Measurements from ENCODE around the gene NEU1. TPM values are rescaled to one million over a fixed set of nuclear protein-coding genes. Genes with fewer than 3 reads are reported as not detected.

Gene NEU1
- polyA plus RNA-seq, 1 experiment, result 39.0 TPM

DNA sequence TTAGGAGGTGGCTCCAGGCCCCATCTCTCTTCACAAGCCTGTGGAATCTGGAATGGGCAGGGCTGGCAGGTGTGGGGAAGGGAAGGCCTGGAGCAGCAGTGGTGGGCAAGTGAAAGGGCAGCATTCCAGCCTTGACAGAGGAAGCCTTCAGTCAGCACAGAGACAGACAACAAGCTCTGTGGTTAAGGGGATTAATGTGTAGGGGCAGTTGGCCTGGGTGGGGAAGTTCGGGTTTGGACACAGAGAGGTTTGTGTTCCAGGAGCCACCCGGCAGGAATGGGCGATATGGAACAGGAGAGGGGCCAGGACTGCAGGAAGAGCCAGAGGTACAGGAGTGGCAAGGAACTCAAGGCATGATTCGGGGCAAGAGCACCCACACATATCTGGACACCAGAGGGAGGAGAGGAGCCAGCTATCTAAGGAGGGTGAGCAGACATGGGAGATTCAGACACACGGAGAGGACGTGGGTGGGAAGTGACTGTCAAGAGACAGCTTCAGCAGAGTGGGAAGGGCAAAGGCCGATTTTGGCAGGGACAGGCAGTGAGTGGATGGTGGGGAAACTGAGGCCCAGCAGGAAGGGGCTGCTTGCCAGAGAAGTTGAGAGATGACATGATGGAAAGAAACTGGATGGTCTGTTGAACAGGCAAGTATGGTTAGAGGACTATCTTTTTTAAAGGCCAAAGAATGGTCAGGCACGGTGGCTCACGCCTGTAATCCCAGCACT is 18.7 kb upstream of the NEU1 start:
- ChIA-PET POLR2A (no interaction called here), CTCF (interaction anchor here (1.2 kb wide), 1 partner anchor 8 kb away, joined by 3 read pairs; no protein-coding TSS in a partner anchor)
- TF ChIP-seq CTCF (IDR thresholded peaks at IDR 0.05; ENCODE audit: low read depth, low read length), result no peak
- Histone ChIP-seq H3K27ac (ENCODE audit: low read depth, low read length) (no peak overlapping the region), H3K27me3 (ENCODE audit: control insufficient read depth, insufficient read depth, low read length) (no peaks in the 10 kb centered on the region), H3K4me3 (ENCODE audit: low read depth, low read length) (no peak overlapping the region), H3K9me3 (ENCODE audit: control insufficient read depth, insufficient read depth, low read length) (no peaks in the 10 kb centered on the region)
- no peak for DNase-seq (ENCODE audit: low read depth, low spot score)

DNA sequence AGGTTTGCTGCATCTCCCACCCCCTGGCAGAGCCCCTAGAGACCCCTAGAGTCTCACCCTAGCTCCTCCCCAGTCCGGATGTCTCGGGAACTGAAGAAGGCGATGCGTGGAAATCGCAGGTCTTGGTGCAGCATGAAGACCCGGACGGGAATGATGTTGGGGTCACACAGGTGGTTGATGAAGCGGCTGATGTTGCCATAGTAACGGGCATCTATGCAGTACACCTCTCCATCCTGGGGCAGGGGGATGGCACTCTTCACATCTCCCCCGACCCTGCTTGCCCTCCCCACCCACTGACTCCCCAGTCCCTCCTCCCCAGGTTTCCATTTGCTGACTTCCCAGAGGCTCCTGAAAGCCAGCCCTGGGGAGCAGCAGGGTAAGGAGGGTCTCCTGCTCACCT is 18.0 kb upstream of the NEU1 start:
- Histone ChIP-seq H3K27ac (ENCODE audit: low read depth, low read length) (no peak overlapping the region), H3K4me3 (ENCODE audit: low read depth, low read length) (no peak overlapping the region), H3K9me3 (ENCODE audit: control insufficient read depth, insufficient read depth, low read length) (no peaks in the 10 kb centered on the region), H3K27me3 (ENCODE audit: control insufficient read depth, insufficient read depth, low read length) (no peaks in the 10 kb centered on the region)
- no peak for TF ChIP-seq CTCF (IDR thresholded peaks at IDR 0.05; ENCODE audit: low read depth, low read length)
- no peak for DNase-seq (ENCODE audit: low read depth, low spot score)
- ChIA-PET CTCF (interaction anchor here (1.2 kb wide), 1 partner anchor 9 kb away, joined by 3 read pairs; no protein-coding TSS in a partner anchor), POLR2A (no interaction called here)

DNA sequence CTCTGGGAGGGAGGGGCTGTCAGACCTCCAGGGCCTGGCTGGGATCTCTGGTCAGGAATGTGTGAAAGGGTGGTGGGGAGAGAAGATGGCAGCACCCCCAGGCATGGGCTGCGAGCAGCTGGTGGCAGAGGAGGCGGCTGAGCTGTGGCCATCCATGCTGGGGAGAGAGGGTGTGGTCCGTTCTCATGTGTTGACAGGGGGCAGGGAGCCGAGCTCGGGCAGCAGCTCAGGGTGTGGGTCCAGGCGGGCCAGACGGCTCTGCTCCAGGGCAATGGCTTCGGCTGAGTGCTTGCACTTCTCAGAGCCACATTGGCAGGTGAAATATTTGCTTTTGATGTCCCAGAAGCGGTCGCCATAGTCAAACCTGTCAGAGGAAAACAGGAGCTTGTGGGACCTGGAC is 17.3 kb upstream of the NEU1 start:
- Histone ChIP-seq H3K27me3 (ENCODE audit: control insufficient read depth, insufficient read depth, low read length) (no peaks in the 10 kb centered on the region), H3K27ac (ENCODE audit: low read depth, low read length) (no peak overlapping the region), H3K4me3 (ENCODE audit: low read depth, low read length) (no peak overlapping the region), H3K9me3 (ENCODE audit: control insufficient read depth, insufficient read depth, low read length) (no peaks in the 10 kb centered on the region)
- no peak for TF ChIP-seq CTCF (IDR thresholded peaks at IDR 0.05; ENCODE audit: low read depth, low read length)
- CTCF ChIA-PET, result no interaction called here
- no peak for DNase-seq (ENCODE audit: low read depth, low spot score)
- POLR2A ChIA-PET, result no interaction called here

DNA sequence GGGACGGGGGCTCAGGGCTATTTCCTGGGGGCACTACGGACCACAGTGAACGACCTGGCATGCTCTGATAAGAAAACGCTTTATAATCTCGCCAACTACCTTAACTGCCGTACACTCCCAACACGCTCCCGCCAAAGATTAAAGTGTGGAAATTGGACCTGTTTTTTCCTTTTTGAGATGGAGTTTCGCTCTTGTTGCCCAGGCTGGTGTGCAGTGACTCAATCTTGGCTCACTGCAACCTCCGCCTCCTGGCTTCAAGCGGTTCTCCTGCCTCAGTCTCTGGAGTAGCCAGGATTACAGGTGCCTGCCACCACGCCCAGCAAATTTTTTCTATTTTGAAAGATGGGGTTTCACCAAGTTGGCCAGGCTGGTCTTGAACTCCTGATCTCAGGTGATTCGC is 16.5 kb upstream of the NEU1 start:
- TF ChIP-seq CTCF (IDR thresholded peaks at IDR 0.05; ENCODE audit: low read depth, low read length), result no peak
- no peak for DNase-seq (ENCODE audit: low read depth, low spot score)
- no peak overlapping the region for H3K27ac ChIP-seq (ENCODE audit: low read depth, low read length)
- no peaks in the 10 kb centered on the region for H3K9me3 ChIP-seq (ENCODE audit: control insufficient read depth, insufficient read depth, low read length)
- no peaks in the 10 kb centered on the region for H3K27me3 ChIP-seq (ENCODE audit: control insufficient read depth, insufficient read depth, low read length)
- POLR2A ChIA-PET, result no interaction called here
- no peak overlapping the region for H3K4me3 ChIP-seq (ENCODE audit: low read depth, low read length)
- CTCF ChIA-PET, result no interaction called here

DNA sequence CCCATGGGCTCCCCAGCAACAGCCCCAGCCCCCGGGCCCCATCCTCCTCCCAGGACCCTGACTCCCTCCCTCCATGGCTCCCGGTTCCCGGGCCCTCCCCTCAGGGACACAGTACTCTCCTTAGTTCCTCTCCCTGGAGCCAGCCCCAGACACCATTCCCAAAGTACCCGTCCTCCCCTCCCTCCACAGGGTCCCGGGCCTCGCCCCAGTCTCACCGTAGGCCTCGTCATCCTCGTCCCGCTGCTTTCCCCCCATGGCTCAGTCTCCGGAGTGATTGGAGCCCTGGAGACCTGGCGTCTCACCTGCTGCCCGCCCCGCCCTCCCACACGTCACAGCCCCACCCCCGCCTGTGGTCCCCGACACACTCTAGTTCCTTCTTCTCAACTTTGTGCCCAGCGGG is 16.1 kb upstream of the NEU1 start, which contains the start of gene SLC44A4:
SLC44A4 (minus strand) TSS at position 272 of the 400 bp plus-strand sequence; CDS start at position 255, 17 bp downstream.
- Histone ChIP-seq H3K27ac (ENCODE audit: low read depth, low read length) (no peak within 1 kb of the TSS), H3K27me3 (ENCODE audit: control insufficient read depth, insufficient read depth, low read length) (no peaks in the 10 kb centered on the region), H3K9me3 (ENCODE audit: control insufficient read depth, insufficient read depth, low read length) (no peaks in the 10 kb centered on the region), H3K4me3 (ENCODE audit: low read depth, low read length) (no peak within 1 kb of the TSS)
- TF ChIP-seq CTCF (IDR thresholded peaks at IDR 0.05; ENCODE audit: low read depth, low read length), result no peak
- no peak for DNase-seq (ENCODE audit: low read depth, low spot score)
- POLR2A ChIA-PET, result no interaction called here
- CTCF ChIA-PET, result no interaction called here
